GM12878 (cell line): Measurements from ENCODE around the gene RASSF10. TPM values are rescaled to one million over a fixed set of nuclear protein-coding genes. Genes with fewer than 3 reads are reported as not detected.

ENCODE experiments used
- ATAC-seq: fragments of 200-7000 bp; cut with Tn5 transposase; 3 replicates; pipeline ENCODE4 v1.9.1; 2020; ENCODE audit warnings: mild to moderate bottlenecking, moderate library complexity
- BruUV-seq: library from RNA; stranded (reverse); fragments of 400-500 nt; replicated peaks from 2 replicates; lab custom pipeline; 2021; lab: Mats Ljungman, UMichigan
- CTCF ChIA-PET: fragments of 300-600 bp; sonication (Branson Sonifier 250); formaldehyde crosslinking; extraction: SDS; loops from one replicate; lab custom pipeline; 2021; ENCODE audit warnings: inconsistent platforms; lab: Yijun Ruan, JAX
- POLR2A ChIA-PET: fragments of 350-600 bp; formaldehyde crosslinking; extraction: SDS; loops from one replicate; lab custom pipeline; 2021; ENCODE audit warnings: inconsistent platforms; lab: Charles Lee
- RAD21 ChIA-PET: fragments of 300-600 bp; sonication (Branson Sonifier 250); formaldehyde crosslinking; loops from one replicate; lab custom pipeline; 2023; ENCODE audit warnings: antibody characterized with exemption; ENCODE audit not compliant: unreplicated experiment; lab: Charles Lee
- SMC1A ChIA-PET: fragments of 300-600 bp; sonication (Branson Sonifier 250); formaldehyde crosslinking; loops from one replicate; lab custom pipeline; 2023; ENCODE audit not compliant: unreplicated experiment, uncharacterized antibody; lab: Charles Lee
- DNase-seq: peaks from one replicate; pipeline ENCODE4 v3.0.0-alpha.2; 2011; ENCODE audit warnings: low read depth, low spot score
- FAIRE-seq: peaks from 3 replicates; lab custom pipeline; 2011; peaks lifted over from hg19 to GRCh38; lab: Jason Lieb, UNC
- H2AFZ ChIP-seq: 2 replicates; pipeline ENCODE4 v1.6.0; 2011; ENCODE audit warnings: low read depth, low read length, control low read depth; ENCODE audit not compliant: control insufficient read depth
- H3K27ac ChIP-seq: 2 replicates; pipeline ENCODE4 v1.5.1; 2011; ENCODE audit warnings: control low read depth; ENCODE audit not compliant: control insufficient read depth, insufficient read depth
- H3K27me3 ChIP-seq, 2 experiments: replicated peaks in 1 of 2; 2 replicates each; pipeline versions ENCODE4 v1.6.0 to v1.6.1; 2011; ENCODE audit warnings: low read length in 1 of 2; ENCODE audit not compliant: control insufficient read depth in 2 of 2, insufficient read depth in 2 of 2
- H3K36me3 ChIP-seq, 2 experiments: 2 replicates each; pipeline ENCODE4 v1.5.1; 2011; ENCODE audit warnings: low read length in 1 of 2; ENCODE audit not compliant: control insufficient read depth in 2 of 2, insufficient read depth in 2 of 2
- H3K4me1 ChIP-seq: 2 replicates; pipeline ENCODE4 v1.6.1; 2011; ENCODE audit warnings: mild to moderate bottlenecking, low read length, moderate library complexity, mixed read lengths; ENCODE audit not compliant: control insufficient read depth, insufficient read depth
- H3K4me2 ChIP-seq: 2 replicates; pipeline ENCODE4 v1.6.0; 2011; ENCODE audit warnings: control low read depth; ENCODE audit not compliant: control insufficient read depth, insufficient read depth
- H3K4me3 ChIP-seq: fragments of 200-600 bp; sonication (generic); 2 replicates; pipeline ENCODE4 v1.5.1; 2016
- H3K79me2 ChIP-seq: 2 replicates; pipeline ENCODE4 v1.6.0; 2011; ENCODE audit warnings: low read length; ENCODE audit not compliant: control insufficient read depth, insufficient read depth
- H3K9ac ChIP-seq: 2 replicates; pipeline ENCODE4 v1.8.0; 2011; ENCODE audit warnings: low read length, control low read depth, mixed read lengths; ENCODE audit not compliant: control insufficient read depth, insufficient read depth
- H3K9me3 ChIP-seq: replicated peaks from 3 replicates; pipeline ENCODE4 v1.5.1; 2011; ENCODE audit warnings: mild to moderate bottlenecking, low read length; ENCODE audit not compliant: control insufficient read depth, insufficient read depth
- H4K20me1 ChIP-seq: 2 replicates; pipeline ENCODE4 v1.6.0; 2011; ENCODE audit not compliant: control insufficient read depth, insufficient read depth
- ATF7 ChIP-seq: fragments of 450-650 bp; IDR thresholded peaks from 2 replicates; pipeline ENCODE4 v1.6.1; 2016; ENCODE audit warnings: low read depth, mild to moderate bottlenecking
- E2F8 ChIP-seq: fragments of 450-650 bp; IDR thresholded peaks from 2 replicates; pipeline ENCODE4 v1.6.1; 2018; ENCODE audit warnings: mild to moderate bottlenecking, low read depth, moderate library complexity; ENCODE audit not compliant: partially characterized antibody
- GABPA ChIP-seq: IDR thresholded peaks from 2 replicates; pipeline ENCODE4 v1.6.1; 2014; ENCODE audit warnings: antibody characterized with exemption, low read depth, mild to moderate bottlenecking, inconsistent platforms
- HDGF ChIP-seq: fragments of 450-650 bp; IDR thresholded peaks from 2 replicates; pipeline ENCODE4 v1.6.1; 2016; ENCODE audit warnings: antibody characterized with exemption
- IRF3 ChIP-seq: fragments of 450-650 bp; IDR thresholded peaks from 2 replicates; pipeline ENCODE4 v1.6.1; 2014; ENCODE audit warnings: mild to moderate bottlenecking
- JUND ChIP-seq: IDR thresholded peaks from 2 replicates; pipeline ENCODE4 v1.6.1; 2012; ENCODE audit warnings: low read depth, mild to moderate bottlenecking, low read length, improper control_type of control experiment, moderate library complexity
- MLLT1 ChIP-seq: fragments of 450-650 bp; IDR thresholded peaks from 2 replicates; pipeline ENCODE4 v1.6.1; 2016; ENCODE audit warnings: mild to moderate bottlenecking
- NR2C1 ChIP-seq: fragments of 450-650 bp; IDR thresholded peaks from 2 replicates; pipeline ENCODE4 v1.6.1; 2017; ENCODE audit warnings: antibody characterized with exemption, mild to moderate bottlenecking, moderate library complexity
- PAX5 ChIP-seq: IDR thresholded peaks from 2 replicates; pipeline ENCODE4 v1.6.1; 2011; ENCODE audit warnings: low read depth, low read length, borderline replicate concordance
- PML ChIP-seq: IDR thresholded peaks from 2 replicates; pipeline ENCODE4 v1.6.1; 2012; ENCODE audit warnings: low read length, inconsistent platforms
- RCOR1 ChIP-seq: conservative IDR thresholded peaks from 2 replicates; pipeline ENCODE4 v1.6.1; 2012; ENCODE audit warnings: low read depth, low read length, improper control_type of control experiment
- RELA ChIP-seq: fragments of 450-650 bp; IDR thresholded peaks from 2 replicates; pipeline ENCODE4 v1.8.0; 2014; ENCODE audit warnings: borderline replicate concordance; ENCODE audit not compliant: partially characterized antibody
- ZNF217 ChIP-seq: fragments of 450-650 bp; IDR thresholded peaks from 2 replicates; pipeline ENCODE4 v1.6.1; 2017; ENCODE audit warnings: antibody characterized with exemption, mild to moderate bottlenecking
- WGBS: methylation state at CpG from one replicate; pipeline ENCODE4 v1.1.6; 2016; ENCODE audit warnings: low lambda C conversion rate; ENCODE audit not compliant: insufficient replicate concordance, insufficient coverage; ENCODE audit errors: missing lambda C conversion rate; 5-methylcytosine and 5-hydroxymethylcytosine counted together
- in situ Hi-C: fragments of 300-500 bp; cut with MboI; formaldehyde crosslinking; loops from 9 replicates; pipeline ENCODE4 v1.14.3; 2018; ENCODE audit warnings: mixed read lengths
- intact Hi-C: fragments of 100-400 bp; cut with micrococcal nuclease; formaldehyde crosslinking; loops from one replicate; pipeline ENCODE4 v1.14.2; 2022; ENCODE audit not compliant: unreplicated experiment
- polyA plus RNA-seq, 11 experiments: library from polyadenylated mRNA; depleted of rRNA in 4 of 11; unstranded in 6 of 11; stranded (reverse) in 5 of 11; fragments of >200 nt; fragmentation: Nextera tagmentation in 4 of 11; fragmentation: Illumina TruSeq in 1 of 11; extraction: Ambion mirVana in 4 of 11; extraction: Trizol in 1 of 11; gene quantifications; 1 replicate in 1 of 11; 2 replicates in 10 of 11; pipeline versions ENCODE4 v1.2.1 to v1.2.3, GENCODE V29; 2011 to 2016; ENCODE audit warnings: inconsistent platforms in 2 of 11, missing spikeins in 2 of 11, low read depth in 1 of 11
- total RNA-seq, 4 experiments: library from RNA; depleted of rRNA in 3 of 4; stranded (reverse); fragments of >200 nt in 3 of 4; fragmentation: Illumina TruSeq in 1 of 4; extraction: Trizol in 1 of 4; gene quantifications; 2 replicates each; pipeline versions ENCODE4 v1.2.1 to v1.2.3, GENCODE V29; 2013 to 2021
- TF ChIP-seq, protein P1 (sequence below): IDR thresholded peaks from 2 replicates; pipeline ENCODE4 v1.6.1; 2012; ENCODE audit warnings: improper control_type of control experiment, low read depth, low read length; ENCODE audit not compliant: insufficient replicate concordance

Gene RASSF10
- total and polyA plus RNA-seq, 10 of the 15 experiments (the other 5 are each of a cell fraction or from before 2014, with no cell fraction given), result 0.03 to 0.23 (median 0.09) TPM; not detected in 6

DNA sequence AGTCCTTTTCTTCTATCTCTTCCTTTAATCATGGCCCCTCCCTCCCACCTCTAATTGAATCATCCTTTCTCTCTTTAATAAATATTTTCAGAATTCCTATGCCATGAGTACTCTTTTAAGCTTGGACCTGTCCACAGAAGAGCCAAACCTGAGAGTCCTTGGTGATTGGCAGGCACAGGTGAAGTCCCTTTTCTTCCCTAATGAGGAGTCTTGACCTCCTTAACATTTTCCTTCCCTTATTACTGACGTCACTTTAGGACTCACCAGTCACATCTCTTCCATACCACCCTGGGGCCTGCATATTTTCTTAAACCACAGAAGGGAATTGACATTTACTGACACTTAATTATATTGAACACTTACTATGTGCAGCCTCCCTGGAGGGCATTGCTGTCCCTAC is 41.0 kb upstream of the RASSF10 start:
- no peak overlapping the region for H3K4me3 ChIP-seq
- FAIRE-seq (no peak), DNase-seq (no peak), ATAC-seq (no peak)
- 0% methylated on average over 1 of the region's 1 CpG for WGBS
- H3K4me2 ChIP-seq, result no peak overlapping the region
- H3K9ac ChIP-seq, result no peak overlapping the region
- ChIA-PET RAD21 (interaction anchor here (8.5 kb wide), 1 partner anchor 183 kb away, joined by 84 read pairs; no protein-coding TSS in a partner anchor), SMC1A (interaction anchor here (1.1 to 1.6 kb wide), 2 partner anchors 177 to 213 kb away, joined by 3 read pairs; no protein-coding TSS in a partner anchor), POLR2A (no interaction called here), CTCF (interaction anchor here (0.8 to 11.6 kb wide), 3 partner anchors 10 to 181 kb away, joined by 3 to 201 read pairs (median 5); no protein-coding TSS in a partner anchor)
- no peaks in the 10 kb centered on the region for H4K20me1 ChIP-seq
- H3K4me1 ChIP-seq, result no peaks in the 10 kb centered on the region
- intact Hi-C loops, result loop anchor here (10.0 kb wide), 1 partner anchor 497 kb away; the partner anchor contains the start of gene BTBD10
- no peaks in the 10 kb centered on the region for H3K27me3 ChIP-seq
- in situ Hi-C loops, result loop anchor here (25.0 kb wide), 1 partner anchor 219 kb away; no protein-coding TSS in a partner anchor
- H3K27ac ChIP-seq, result no peak overlapping the region
- no peaks in the 10 kb centered on the region for H3K79me2 ChIP-seq
- no TSS peak for BruUV-seq
- no peaks in the 10 kb centered on the region for H3K9me3 ChIP-seq
- no peak overlapping the region for H2AFZ ChIP-seq
- H3K36me3 ChIP-seq, result no peaks in the 10 kb centered on the region
- TF ChIP-seq NR2C1 (no peak), RELA (no peak), RCOR1 (no peak), PML (no peak), IRF3 (no peak), PAX5 (no peak), GABPA (no peak), ZNF217 (no peak), ATF7 (no peak), MLLT1 (no peak), HDGF (no peak), JUND (no peak), E2F8 (no peak)
- TF ChIP-seq, protein P1, sequence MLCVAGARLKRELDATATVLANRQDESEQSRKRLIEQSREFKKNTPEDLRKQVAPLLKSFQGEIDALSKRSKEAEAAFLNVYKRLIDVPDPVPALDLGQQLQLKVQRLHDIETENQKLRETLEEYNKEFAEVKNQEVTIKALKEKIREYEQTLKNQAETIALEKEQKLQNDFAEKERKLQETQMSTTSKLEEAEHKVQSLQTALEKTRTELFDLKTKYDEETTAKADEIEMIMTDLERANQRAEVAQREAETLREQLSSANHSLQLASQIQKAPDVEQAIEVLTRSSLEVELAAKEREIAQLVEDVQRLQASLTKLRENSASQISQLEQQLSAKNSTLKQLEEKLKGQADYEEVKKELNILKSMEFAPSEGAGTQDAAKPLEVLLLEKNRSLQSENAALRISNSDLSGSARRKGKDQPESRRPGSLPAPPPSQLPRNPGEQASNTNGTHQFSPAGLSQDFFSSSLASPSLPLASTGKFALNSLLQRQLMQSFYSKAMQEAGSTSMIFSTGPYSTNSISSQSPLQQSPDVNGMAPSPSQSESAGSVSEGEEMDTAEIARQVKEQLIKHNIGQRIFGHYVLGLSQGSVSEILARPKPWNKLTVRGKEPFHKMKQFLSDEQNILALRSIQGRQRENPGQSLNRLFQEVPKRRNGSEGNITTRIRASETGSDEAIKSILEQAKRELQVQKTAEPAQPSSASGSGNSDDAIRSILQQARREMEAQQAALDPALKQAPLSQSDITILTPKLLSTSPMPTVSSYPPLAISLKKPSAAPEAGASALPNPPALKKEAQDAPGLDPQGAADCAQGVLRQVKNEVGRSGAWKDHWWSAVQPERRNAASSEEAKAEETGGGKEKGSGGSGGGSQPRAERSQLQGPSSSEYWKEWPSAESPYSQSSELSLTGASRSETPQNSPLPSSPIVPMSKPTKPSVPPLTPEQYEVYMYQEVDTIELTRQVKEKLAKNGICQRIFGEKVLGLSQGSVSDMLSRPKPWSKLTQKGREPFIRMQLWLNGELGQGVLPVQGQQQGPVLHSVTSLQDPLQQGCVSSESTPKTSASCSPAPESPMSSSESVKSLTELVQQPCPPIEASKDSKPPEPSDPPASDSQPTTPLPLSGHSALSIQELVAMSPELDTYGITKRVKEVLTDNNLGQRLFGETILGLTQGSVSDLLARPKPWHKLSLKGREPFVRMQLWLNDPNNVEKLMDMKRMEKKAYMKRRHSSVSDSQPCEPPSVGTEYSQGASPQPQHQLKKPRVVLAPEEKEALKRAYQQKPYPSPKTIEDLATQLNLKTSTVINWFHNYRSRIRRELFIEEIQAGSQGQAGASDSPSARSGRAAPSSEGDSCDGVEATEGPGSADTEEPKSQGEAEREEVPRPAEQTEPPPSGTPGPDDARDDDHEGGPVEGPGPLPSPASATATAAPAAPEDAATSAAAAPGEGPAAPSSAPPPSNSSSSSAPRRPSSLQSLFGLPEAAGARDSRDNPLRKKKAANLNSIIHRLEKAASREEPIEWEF, result no peak
